ENCODE data around the gene ZNF616.

The ZNF616 gene

GRCh38 chr19:52140032-52140710 lies 433 bp upstream of the ZNF616 start:
- in situ Hi-C loops (cut with MboI; ENCODE audit: low sequenced_read_pairs, unreplicated experiment) = no loop called here
- DNase-seq (ENCODE audit: low spot score) = peak; percentile 97
- no peak for TF ChIP-seq CTCF (IDR thresholded peaks at IDR 0.05; ENCODE audit: borderline replicate concordance, control extremely low read depth, extremely low read depth, insufficient read depth, missing control alignments)

- no peak for TF ChIP-seq CTCF (IDR thresholded peaks at IDR 0.05; ENCODE audit: borderline replicate concordance, control extremely low read depth, extremely low read depth, insufficient read depth, missing control alignments)
- in situ Hi-C loops (cut with MboI; ENCODE audit: low sequenced_read_pairs, unreplicated experiment) = no loop called here
- DNase-seq (ENCODE audit: low spot score) = no peak
Observed at GRCh38 chr19:52138983-52139251, 821 bp downstream of the ZNF616 start.

GRCh38 chr19:52138278-52138982 lies 1.3 kb downstream of the ZNF616 start:
- TF ChIP-seq CTCF (IDR thresholded peaks at IDR 0.05; ENCODE audit: borderline replicate concordance, control extremely low read depth, extremely low read depth, insufficient read depth, missing control alignments) = no peak
- peak; percentile 29 for DNase-seq (ENCODE audit: low spot score)
- in situ Hi-C loops (cut with MboI; ENCODE audit: low sequenced_read_pairs, unreplicated experiment) = no loop called here

- DNase-seq (ENCODE audit: low spot score) = no peak
- TF ChIP-seq CTCF (IDR thresholded peaks at IDR 0.05; ENCODE audit: borderline replicate concordance, control extremely low read depth, extremely low read depth, insufficient read depth, missing control alignments) = no peak
- in situ Hi-C loops (cut with MboI; ENCODE audit: low sequenced_read_pairs, unreplicated experiment) = no loop called here
Observed at GRCh38 chr19:52120286-52120685, 19.5 kb downstream of the ZNF616 start.

GRCh38 chr19:52115526-52116053 lies 24.1 kb downstream of the ZNF616 start:
- TF ChIP-seq CTCF (IDR thresholded peaks at IDR 0.05; ENCODE audit: borderline replicate concordance, control extremely low read depth, extremely low read depth, insufficient read depth, missing control alignments) = no peak
- DNase-seq (ENCODE audit: low spot score) = no peak
- in situ Hi-C loops (cut with MboI; ENCODE audit: low sequenced_read_pairs, unreplicated experiment) = no loop called here

- in situ Hi-C loops (cut with MboI; ENCODE audit: low sequenced_read_pairs, unreplicated experiment) = no loop called here
- no peak for TF ChIP-seq CTCF (IDR thresholded peaks at IDR 0.05; ENCODE audit: borderline replicate concordance, control extremely low read depth, extremely low read depth, insufficient read depth, missing control alignments)
Observed at GRCh38 chr19:52114691-52115090, 25.0 kb downstream of the ZNF616 start.

More at GRCh38 chr19:52114691-52115090, 25.0 kb downstream of the ZNF616 start:
- DNase-seq (ENCODE audit: low spot score) = no peak

Data from GM13976 (cell line).